ENCODE results near the gene SBDS.

- no peak for TF ChIP-seq CTCF (IDR thresholded peaks at IDR 0.05; ENCODE audit: insufficient read depth, low read length)
- 0 out of 2 replicates have a peak, but pooled peaks have one; percentile 24 for TF ChIP-seq POLR2AphosphoS5 (IDR thresholded peaks at IDR 0.05; ENCODE audit: low read depth)
- no peak for TF ChIP-seq GABPA (IDR thresholded peaks at IDR 0.05; ENCODE audit: low read depth)
- no peak for TF ChIP-seq REST (IDR thresholded peaks at IDR 0.05; ENCODE audit: insufficient replicate concordance, low read depth)
Measured at GRCh38 chr7:67019562-67020390, 24.4 kb upstream of the SBDS start.
